Psoas muscle (tissue), 8 donors: Measurements from ENCODE around the gene DCAF10. TPM values are rescaled to one million over a fixed set of nuclear protein-coding genes. Genes with fewer than 3 reads are reported as not detected.
A peak's percentile ranks its signal among the peaks of the same experiment; 100 is the strongest.

ENCODE experiments used
- ATAC-seq, 4 donors: fragments of 200-7000 bp; cut with Tn5 transposase; one replicate each; pipeline ENCODE4 v1.9.1; 2020; ENCODE audit warnings: moderate library complexity in 3 of 4, mild to moderate bottlenecking in 2 of 4
- DNase-seq, 2 donors: peaks; one replicate each; pipeline ENCODE4 v3.0.0-alpha.2; 2020
- H3K27ac ChIP-seq: fragments of 200-600 bp; one replicate; pipeline ENCODE4 v1.8.0; 2022
- H3K27me3 ChIP-seq, 3 donors: fragments of 200-600 bp in 1 of 3; one replicate each; pipeline versions ENCODE4 v1.6.1 to v1.8.0; 2013 to 2022; ENCODE audit warnings: low read length in 2 of 3, mild to moderate bottlenecking in 2 of 3, moderate library complexity in 1 of 3; ENCODE audit not compliant: insufficient read depth in 3 of 3
- H3K36me3 ChIP-seq, 2 donors: fragments of 200-600 bp in 1 of 2; one replicate each; pipeline versions ENCODE4 v1.6.1 to v1.8.0; 2013 to 2022; ENCODE audit warnings: low read depth in 1 of 2, mild to moderate bottlenecking in 1 of 2, moderate library complexity in 1 of 2; ENCODE audit not compliant: insufficient read depth in 1 of 2
- H3K4me1 ChIP-seq: fragments of 200-600 bp; one replicate; pipeline ENCODE4 v1.8.0; 2022
- H3K4me3 ChIP-seq: fragments of 200-600 bp; one replicate; pipeline ENCODE4 v1.8.0; 2022; ENCODE audit warnings: mild to moderate bottlenecking
- H3K9me3 ChIP-seq: fragments of 200-600 bp; one replicate; pipeline ENCODE4 v1.8.0; 2022
- CTCF ChIP-seq: fragments of 200-600 bp; IDR thresholded peaks from one replicate; pipeline ENCODE4 v1.8.0; 2022; ENCODE audit warnings: antibody characterized with exemption
- WGBS, 3 donors: extraction: QIAGEN DNeasy Blood & Tissue Kit; methylation state at CpG; one replicate each; pipeline versions ENCODE4 v1.1.6 to v1.1.7; 2013; 5-methylcytosine and 5-hydroxymethylcytosine counted together
- intact Hi-C, 2 donors: fragments of 100-400 bp; cut with DNase I; formaldehyde crosslinking; loops; one replicate each; pipeline versions ENCODE4 v1.11.0 to v1.14.2; 2022
- polyA plus RNA-seq, 3 donors: library from polyadenylated mRNA; stranded (reverse); fragments of 200-250 nt; gene quantifications; one replicate each; pipeline ENCODE4 v1.2.3, GENCODE V29; 2013
- total RNA-seq, 4 donors: library from RNA; stranded (reverse); fragmentation: NEBNext Ultra II Directional in 2 of 4; extraction: Animal tissue kit (Norgen Biotek cat#: 25700) in 2 of 4; gene quantifications; one replicate each; pipeline versions ENCODE4 v1.2.1 to v1.2.4, GENCODE V29; 2021 to 2023
- donor health status: healthy with polysubstance abuse.
- donor health status: DM: no; HTN: no; CAD: no; lungs with moderate emphysema.
- donor health status: Bipolar disorder and iron deficiency.
- donor health status: healthy.
- donor health status: DM: yes; HTN: yes; CAD: no.
- donor health status: DM: no; HTN: no; CAD: no.
- donor health status: DM: no; HTN: no; CAD: no.
- donor health status: DM: yes; HTN: yes; CAD: no.

The DCAF10 gene
- total and polyA plus RNA-seq, 7 donors: 9.7 to 27.2 (median 20.2) TPM

GRCh38 chr9:37778534-37778933, 22.1 kb upstream of the DCAF10 start:
- intact Hi-C loops: no loop called here
- H3K4me3 ChIP-seq: no peak overlapping the region
- no peaks in the 10 kb centered on the region for H3K27me3 ChIP-seq
- H3K9me3 ChIP-seq: no peaks in the 10 kb centered on the region
- peaks cover 16 to 100% of the 10 kb centered on the region in 2 donors for H3K36me3 ChIP-seq
- WGBS, 3 donors: 62 to 84% (median 69%) methylated on average over 2 of the region's 2 CpGs
- H3K27ac ChIP-seq: no peak overlapping the region
- ATAC-seq (no peak), DNase-seq (no peak)
- TF ChIP-seq CTCF: no peak
- no peaks in the 10 kb centered on the region for H3K4me1 ChIP-seq

GRCh38 chr9:37784291-37784615, 16.3 kb upstream of the DCAF10 start:
- peaks cover 5% of the 10 kb centered on the region for H3K4me1 ChIP-seq
- H3K9me3 ChIP-seq: no peaks in the 10 kb centered on the region
- H3K36me3 ChIP-seq: peaks cover 16 to 47% of the 10 kb centered on the region in 2 donors
- no peak for TF ChIP-seq CTCF
- peaks cover 0 to 4% (median 0%) of the 10 kb centered on the region in 3 donors for H3K27me3 ChIP-seq
- ATAC-seq: peak in 1 of 4 donors; percentile 12
- DNase-seq: no peak
- peak overlapping the region; percentile 92 for H3K4me3 ChIP-seq
- H3K27ac ChIP-seq: peak overlapping the region; percentile 86
- WGBS, 3 donors: 0 to 2% (median 1%) methylated on average over 6 of the region's 6 CpGs
- intact Hi-C loops: loop anchor here (10.0 kb wide), 3 partner anchors 199 to 319 kb away; partner anchors contain the start of genes POLR1E (in 1 of the 2) and ZBTB5 (in 1 of the 2)

- DNase-seq (peak; percentile 91 to 95), ATAC-seq (peak; percentile 95 to 99 (median 98))
- peak within 1 kb of the TSS; percentile 92 for H3K4me3 ChIP-seq
- H3K27ac ChIP-seq: peak within 1 kb of the TSS; percentile 86
- 1% methylated on average over 73 of the region's 73 CpGs for WGBS, 3 donors
- intact Hi-C loops: loop anchor here (1.0 to 10.0 kb wide), 4 partner anchors 15 to 320 kb away; partner anchors contain the start of genes DCAF10 (in 1 of the 2), POLR1E (in 1 of the 2) and ZBTB5 (in 1 of the 2)
- H3K9me3 ChIP-seq: no peaks in the 10 kb centered on the region
- peaks cover 5% of the 10 kb centered on the region for H3K4me1 ChIP-seq
- peaks cover 16 to 41% of the 10 kb centered on the region in 2 donors for H3K36me3 ChIP-seq
- TF ChIP-seq CTCF: peak; percentile 20
- peaks cover 0 to 4% (median 0%) of the 10 kb centered on the region in 3 donors for H3K27me3 ChIP-seq
Observed at GRCh38 chr9:37784616-37785483, 15.7 kb upstream of the DCAF10 start, which contains the start of gene EXOSC3. Gene EXOSC3 (minus strand): TSS chr9:37785064. CDS start chr9:37785044, 20 bp downstream.

- Histone ChIP-seq H3K27me3 (peaks cover 0 to 4% (median 0%) of the 10 kb centered on the region in 3 donors), H3K27ac (no peak overlapping the region), H3K9me3 (no peaks in the 10 kb centered on the region), H3K4me3 (no peak overlapping the region), H3K36me3 (peaks cover 9 to 19% of the 10 kb centered on the region in 2 donors), H3K4me1 (peaks cover 5% of the 10 kb centered on the region)
- 45 to 52% (median 46%) methylated on average over 45 of the region's 45 CpGs for WGBS, 3 donors
- no peak for DNase-seq
- ATAC-seq: no peak
- TF ChIP-seq CTCF: no peak
- intact Hi-C loops: loop anchor here (10.0 kb wide), 3 partner anchors 202 to 322 kb away; partner anchors contain the start of genes POLR1E (in 1 of the 2) and ZBTB5 (in 1 of the 2)
Observed at GRCh38 chr9:37787059-37787458, 13.5 kb upstream of the DCAF10 start.
